ENCODE results near the gene LCE1B. TPM values are rescaled to one million over a fixed set of nuclear protein-coding genes. Genes with fewer than 3 reads are reported as not detected.
A peak's percentile ranks its signal among the peaks of the same experiment; 100 is the strongest.

Gene LCE1B
- total RNA-seq, 2 donors from 2014 or later: not detected

DNA sequence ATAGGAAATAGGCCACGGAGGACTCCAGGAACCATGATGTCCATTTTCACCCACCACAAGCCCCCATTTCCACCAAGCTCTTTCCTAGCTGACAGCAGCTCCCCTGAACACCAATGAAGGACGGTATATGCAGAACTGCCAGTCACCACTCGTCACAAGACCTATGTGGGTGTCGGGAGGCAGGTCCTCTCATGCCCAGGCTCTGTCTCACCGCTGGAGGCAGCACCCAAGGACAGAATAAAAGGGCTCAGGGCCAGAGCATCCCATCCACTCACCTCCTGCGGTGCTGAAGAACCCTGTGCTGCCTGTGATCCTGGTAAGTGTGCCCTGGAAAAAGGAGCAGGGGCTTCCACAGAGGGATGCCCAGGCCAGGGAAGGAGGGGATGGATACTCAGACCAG lies 36.9 kb upstream of the LCE1B start, which contains the start of gene LCE1F:
LCE1F (plus strand) TSS at position 266 of the 400 bp plus-strand sequence. CDS start 1,232 bp downstream, outside the sequence.
- no peak within 1 kb of the TSS for H3K9ac ChIP-seq (ENCODE audit: extremely low read depth, low read length, poor library complexity, severe bottlenecking)
- H3K9me3 ChIP-seq (ENCODE audit: control insufficient read depth, low read length): peaks cover 66% of the 10 kb centered on the region
- Mint-ChIP-seq H3K9me3 (peaks cover 88% of the 10 kb centered on the region), H3K4me1 (no peaks in the 10 kb centered on the region), H3K36me3 (ENCODE audit: low read depth) (no peaks in the 10 kb centered on the region), H3K4me3 (no peak within 1 kb of the TSS), H3K27ac (no peak within 1 kb of the TSS), H3K27me3 (ENCODE audit: insufficient read depth) (no peaks in the 10 kb centered on the region)
- no peaks in the 10 kb centered on the region for H3K4me1 ChIP-seq (ENCODE audit: control insufficient read depth, insufficient read depth, low read length)
- WGBS, 2 experiments (ENCODE audit: insufficient coverage in 1 of 2, insufficient read length in 1 of 2): 48% methylated on average over 6 of the region's 6 CpGs; no CpG with 5 or more reads in 1 of the 2 experiments
- no peak within 1 kb of the TSS for H3K27ac ChIP-seq (ENCODE audit: low read depth, low read length)
- no peaks in the 10 kb centered on the region for H3K27me3 ChIP-seq (ENCODE audit: control insufficient read depth, insufficient read depth, low read length, poor library complexity, severe bottlenecking)
- DNase-seq: no peak
- TF ChIP-seq, protein P1, sequence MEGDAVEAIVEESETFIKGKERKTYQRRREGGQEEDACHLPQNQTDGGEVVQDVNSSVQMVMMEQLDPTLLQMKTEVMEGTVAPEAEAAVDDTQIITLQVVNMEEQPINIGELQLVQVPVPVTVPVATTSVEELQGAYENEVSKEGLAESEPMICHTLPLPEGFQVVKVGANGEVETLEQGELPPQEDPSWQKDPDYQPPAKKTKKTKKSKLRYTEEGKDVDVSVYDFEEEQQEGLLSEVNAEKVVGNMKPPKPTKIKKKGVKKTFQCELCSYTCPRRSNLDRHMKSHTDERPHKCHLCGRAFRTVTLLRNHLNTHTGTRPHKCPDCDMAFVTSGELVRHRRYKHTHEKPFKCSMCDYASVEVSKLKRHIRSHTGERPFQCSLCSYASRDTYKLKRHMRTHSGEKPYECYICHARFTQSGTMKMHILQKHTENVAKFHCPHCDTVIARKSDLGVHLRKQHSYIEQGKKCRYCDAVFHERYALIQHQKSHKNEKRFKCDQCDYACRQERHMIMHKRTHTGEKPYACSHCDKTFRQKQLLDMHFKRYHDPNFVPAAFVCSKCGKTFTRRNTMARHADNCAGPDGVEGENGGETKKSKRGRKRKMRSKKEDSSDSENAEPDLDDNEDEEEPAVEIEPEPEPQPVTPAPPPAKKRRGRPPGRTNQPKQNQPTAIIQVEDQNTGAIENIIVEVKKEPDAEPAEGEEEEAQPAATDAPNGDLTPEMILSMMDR (conservative IDR thresholded peaks at IDR 0.05): no peak
- H3K36me3 ChIP-seq (ENCODE audit: control insufficient read depth, insufficient read depth, low read length): no peaks in the 10 kb centered on the region
- no peak within 1 kb of the TSS for H3K4me3 ChIP-seq (ENCODE audit: low read length)

DNA sequence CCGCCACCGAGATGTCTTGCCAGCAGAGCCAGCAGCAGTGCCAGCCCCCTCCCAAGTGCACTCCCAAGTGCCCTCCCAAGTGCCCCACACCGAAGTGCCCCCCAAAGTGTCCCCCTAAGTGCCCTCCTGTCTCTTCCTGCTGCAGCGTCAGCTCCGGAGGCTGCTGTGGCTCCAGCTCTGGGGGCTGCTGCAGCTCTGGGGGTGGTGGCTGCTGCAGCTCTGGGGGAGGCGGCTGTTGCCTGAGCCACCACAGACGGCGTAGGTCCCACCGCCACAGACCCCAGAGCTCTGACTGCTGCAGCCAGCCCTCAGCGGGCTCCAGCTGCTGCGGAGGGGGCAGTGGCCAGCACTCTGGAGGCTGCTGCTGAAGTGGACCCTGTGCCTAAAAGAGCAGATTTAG lies 35.4 kb upstream of the LCE1B start:
- H3K36me3 Mint-ChIP-seq (ENCODE audit: low read depth): no peaks in the 10 kb centered on the region
- no peaks in the 10 kb centered on the region for H3K4me1 Mint-ChIP-seq
- Histone ChIP-seq H3K9me3 (ENCODE audit: control insufficient read depth, low read length) (peaks cover 56% of the 10 kb centered on the region), H3K4me3 (ENCODE audit: low read length) (no peak overlapping the region), H3K36me3 (ENCODE audit: control insufficient read depth, insufficient read depth, low read length) (no peaks in the 10 kb centered on the region), H3K9ac (ENCODE audit: extremely low read depth, low read length, poor library complexity, severe bottlenecking) (no peak overlapping the region), H3K27ac (ENCODE audit: low read depth, low read length) (no peak overlapping the region), H3K4me1 (ENCODE audit: control insufficient read depth, insufficient read depth, low read length) (no peaks in the 10 kb centered on the region), H3K27me3 (ENCODE audit: control insufficient read depth, insufficient read depth, low read length, poor library complexity, severe bottlenecking) (no peaks in the 10 kb centered on the region)
- H3K9me3 Mint-ChIP-seq: peaks cover 80% of the 10 kb centered on the region
- no peaks in the 10 kb centered on the region for H3K27me3 Mint-ChIP-seq (ENCODE audit: insufficient read depth)
- TF ChIP-seq, protein P1 (conservative IDR thresholded peaks at IDR 0.05): no peak
- H3K27ac Mint-ChIP-seq: no peak overlapping the region
- DNase-seq: no peak
- no peak overlapping the region for H3K4me3 Mint-ChIP-seq
- WGBS, 2 experiments (ENCODE audit: insufficient coverage in 1 of 2, insufficient read length in 1 of 2): 77% methylated on average over 3 to 11 of the region's 11 CpGs

DNA sequence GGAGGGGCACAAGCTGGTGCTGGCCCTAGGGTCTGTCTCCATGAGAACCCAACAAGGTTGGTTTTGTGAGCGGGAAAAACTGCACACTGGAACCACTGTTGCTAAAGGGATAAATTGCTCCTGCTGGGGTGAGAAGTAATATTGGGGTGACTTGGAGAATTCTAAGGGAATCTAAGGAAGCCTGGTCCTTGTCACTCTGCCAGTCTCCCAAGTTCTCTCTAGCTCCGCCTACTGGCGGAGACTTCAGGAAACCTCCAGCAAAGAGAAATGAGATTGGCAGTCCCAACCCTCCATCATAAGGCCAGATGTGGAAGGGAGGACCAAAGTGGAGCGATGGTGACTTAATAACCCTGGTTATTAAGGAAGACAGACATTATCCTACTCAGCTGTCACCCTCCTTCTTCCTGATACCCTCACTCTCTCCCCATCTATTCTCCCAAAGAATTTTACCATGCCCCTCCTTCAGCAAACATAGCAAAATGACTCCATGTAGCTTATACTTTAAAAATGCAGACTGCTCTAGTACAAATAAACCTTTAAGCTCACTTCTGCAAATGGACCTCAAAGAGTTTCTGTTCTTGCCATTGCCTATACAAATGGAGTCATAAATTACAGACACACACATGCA lies 34.1 kb upstream of the LCE1B start:
- H3K27ac ChIP-seq (ENCODE audit: low read depth, low read length): no peak overlapping the region
- no peaks in the 10 kb centered on the region for H3K27me3 Mint-ChIP-seq (ENCODE audit: insufficient read depth)
- no peaks in the 10 kb centered on the region for H3K27me3 ChIP-seq (ENCODE audit: control insufficient read depth, insufficient read depth, low read length, poor library complexity, severe bottlenecking)
- no peaks in the 10 kb centered on the region for H3K4me1 Mint-ChIP-seq
- no peaks in the 10 kb centered on the region for H3K36me3 ChIP-seq (ENCODE audit: control insufficient read depth, insufficient read depth, low read length)
- peaks cover 61% of the 10 kb centered on the region for H3K9me3 ChIP-seq (ENCODE audit: control insufficient read depth, low read length)
- H3K9ac ChIP-seq (ENCODE audit: extremely low read depth, low read length, poor library complexity, severe bottlenecking): no peak overlapping the region
- TF ChIP-seq, protein P1 (conservative IDR thresholded peaks at IDR 0.05): no peak
- no peaks in the 10 kb centered on the region for H3K4me1 ChIP-seq (ENCODE audit: control insufficient read depth, insufficient read depth, low read length)
- H3K9me3 Mint-ChIP-seq: peaks cover 78% of the 10 kb centered on the region
- H3K4me3 ChIP-seq (ENCODE audit: low read length): no peak overlapping the region
- no peak overlapping the region for H3K4me3 Mint-ChIP-seq
- WGBS, 2 experiments (ENCODE audit: insufficient coverage in 1 of 2, insufficient read length in 1 of 2): 38 to 70% methylated on average over 3 to 4 of the region's 4 CpGs
- H3K36me3 Mint-ChIP-seq (ENCODE audit: low read depth): no peaks in the 10 kb centered on the region
- no peak overlapping the region for H3K27ac Mint-ChIP-seq
- DNase-seq: peak; percentile 44
